DMS 273 (cell line): ENCODE measurements around the gene CDH18.
A peak's percentile ranks its signal among the peaks of the same experiment; 100 is the strongest.

Experiments
- DNase-seq: peaks from one replicate; lab custom pipeline; 2025; ENCODE audit not compliant: unreplicated experiment; lab: John Stamatoyannopoulos, UW

CDH18 gene

DNA sequence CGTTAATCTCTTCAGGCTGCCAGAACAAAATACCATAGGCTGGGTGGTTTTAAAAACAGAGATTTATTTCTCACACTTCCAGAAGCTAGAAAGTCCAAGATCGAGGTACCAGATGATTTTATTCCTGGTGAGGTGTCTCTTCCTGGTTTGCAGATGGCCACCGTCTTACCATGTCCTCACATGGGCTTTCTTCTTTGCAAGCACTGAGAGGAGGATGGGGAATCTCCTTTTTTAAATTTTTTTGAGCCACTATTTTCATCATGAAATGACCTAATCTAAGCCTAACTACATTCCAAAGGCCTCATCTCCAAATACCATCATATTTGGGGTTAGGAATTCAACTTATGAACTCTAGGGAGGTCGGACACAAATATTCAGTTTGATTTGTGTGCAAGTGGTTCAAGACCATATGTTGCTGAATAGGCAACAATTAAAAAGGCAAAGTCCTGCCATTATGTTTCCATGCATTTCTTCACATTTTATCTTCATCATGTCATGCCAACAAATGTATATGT lies 371.2 kb downstream of the CDH18 start:
- DNase-seq, result no peak

DNA sequence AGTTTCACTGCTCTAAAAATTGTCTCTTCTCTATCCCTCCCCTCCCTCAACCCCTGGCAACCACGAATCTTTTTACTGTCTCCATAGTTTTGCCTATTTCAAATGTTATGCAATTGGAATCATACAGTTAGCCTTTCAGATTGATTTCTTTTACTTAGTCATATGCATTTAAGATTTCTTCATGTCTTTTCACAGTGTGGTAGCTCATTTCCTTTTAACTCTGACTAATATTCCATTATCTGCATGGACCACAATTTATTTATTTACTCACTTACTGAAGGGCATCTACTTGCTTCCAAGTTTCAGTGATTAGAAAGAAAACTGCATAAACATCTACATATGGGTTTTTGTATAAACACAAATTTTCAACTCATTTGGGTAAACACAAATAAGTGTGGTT lies 372.3 kb downstream of the CDH18 start:
- DNase-seq, result no peak

DNA sequence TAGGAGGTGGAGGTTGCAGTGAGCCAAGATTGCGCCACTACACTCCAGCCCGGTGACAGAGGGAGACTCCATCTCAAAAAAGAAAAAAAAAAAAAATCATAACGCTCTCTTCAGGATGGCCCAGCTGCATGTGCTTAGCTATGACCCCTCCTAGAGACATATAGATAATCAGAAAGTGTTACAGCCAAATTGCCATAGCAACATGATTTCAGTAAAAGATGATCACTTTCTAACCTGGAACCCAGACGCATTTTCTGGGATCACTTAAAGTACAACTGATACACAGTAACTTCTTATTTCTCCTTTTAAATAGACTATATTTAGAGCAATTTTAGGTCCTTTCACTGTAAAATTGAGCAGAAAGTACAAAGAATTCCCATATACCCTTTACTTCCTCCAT lies 372.9 kb downstream of the CDH18 start:
- DNase-seq, result no peak

- peak; percentile 54 for DNase-seq
Observed at GRCh38 chr5:19608444-19609002, 379.5 kb downstream of the CDH18 start.

DNA sequence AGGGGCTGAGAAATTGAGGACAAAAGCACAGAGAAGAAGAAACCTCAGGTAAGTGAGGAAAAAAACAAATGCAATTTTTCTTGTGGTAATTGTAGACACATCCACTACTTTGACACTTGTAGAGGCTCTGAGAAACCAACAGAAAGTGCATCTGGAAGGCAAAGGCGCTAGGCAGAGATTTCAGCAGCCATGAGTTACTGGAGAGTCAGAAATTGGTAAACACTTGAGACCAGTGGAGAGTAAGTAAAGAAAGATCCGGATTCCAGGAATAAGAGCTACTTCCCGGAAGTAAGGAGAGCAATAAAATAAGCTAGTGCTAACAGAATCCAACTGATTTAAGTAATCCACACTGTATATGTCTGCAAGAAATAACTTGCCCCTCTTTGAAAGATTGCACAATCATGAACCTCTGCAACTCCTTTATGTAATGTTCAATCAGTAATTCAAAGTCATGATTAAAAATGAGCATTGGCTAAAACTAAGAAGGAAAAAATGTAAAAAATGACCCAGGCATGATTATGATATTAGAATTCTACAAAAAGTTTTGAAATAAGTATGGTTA lies 382.1 kb downstream of the CDH18 start:
- DNase-seq, result no peak

DNA sequence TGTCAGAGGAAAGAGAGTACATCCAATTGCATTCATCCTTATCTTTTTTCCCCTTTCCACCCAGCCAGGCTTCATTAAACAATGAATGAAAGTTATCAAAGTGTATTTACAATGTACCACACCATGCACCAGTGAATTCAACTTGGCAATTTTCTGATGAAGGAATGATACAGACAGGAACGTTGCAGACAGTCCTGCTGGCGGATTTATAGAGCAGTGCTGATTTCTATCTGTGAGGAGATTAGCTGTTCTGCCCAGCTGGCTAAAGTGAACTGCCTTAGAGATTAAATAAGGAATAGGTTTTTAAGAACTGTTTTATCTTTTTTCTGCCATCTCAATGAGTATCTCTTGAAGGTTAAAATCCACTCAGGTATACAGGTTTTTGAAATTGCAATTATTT lies 403.9 kb downstream of the CDH18 start:
- no peak for DNase-seq

GRCh38 chr5:19577882-19578281 lies 410.1 kb downstream of the CDH18 start:
- DNase-seq, result no peak

GRCh38 chr5:19568004-19568403 lies 420.0 kb downstream of the CDH18 start:
- DNase-seq, result no peak

- no peak for DNase-seq
Observed at GRCh38 chr5:19565466-19565865, 422.5 kb downstream of the CDH18 start.

DNA sequence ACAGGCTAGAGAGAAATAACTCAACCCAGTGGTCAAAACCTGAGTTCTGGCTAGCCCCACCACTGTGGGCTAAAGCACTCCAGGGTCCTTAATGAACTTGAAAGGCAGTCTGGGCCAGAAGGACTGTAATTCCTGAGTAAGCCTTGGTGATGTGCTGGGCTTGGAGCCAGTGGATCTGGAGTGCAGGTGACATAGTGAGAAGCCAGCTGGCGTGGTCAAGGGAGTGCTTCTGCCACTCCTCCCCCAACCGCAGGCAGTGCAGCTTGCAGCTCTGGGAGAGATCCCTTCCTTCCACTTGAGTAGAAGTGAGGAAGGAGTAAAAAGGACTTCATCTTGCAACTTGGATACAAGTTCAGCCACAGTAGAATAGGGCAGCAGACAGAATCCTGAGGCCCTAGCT lies 424.0 kb downstream of the CDH18 start:
- DNase-seq, result peak; percentile 93

- no peak for DNase-seq
Observed at GRCh38 chr5:19555876-19556275, 432.1 kb downstream of the CDH18 start.

GRCh38 chr5:19555436-19555835 lies 432.6 kb downstream of the CDH18 start:
- no peak for DNase-seq

GRCh38 chr5:19554524-19554923 lies 433.5 kb downstream of the CDH18 start:
- DNase-seq, result peak; percentile 3

DNA sequence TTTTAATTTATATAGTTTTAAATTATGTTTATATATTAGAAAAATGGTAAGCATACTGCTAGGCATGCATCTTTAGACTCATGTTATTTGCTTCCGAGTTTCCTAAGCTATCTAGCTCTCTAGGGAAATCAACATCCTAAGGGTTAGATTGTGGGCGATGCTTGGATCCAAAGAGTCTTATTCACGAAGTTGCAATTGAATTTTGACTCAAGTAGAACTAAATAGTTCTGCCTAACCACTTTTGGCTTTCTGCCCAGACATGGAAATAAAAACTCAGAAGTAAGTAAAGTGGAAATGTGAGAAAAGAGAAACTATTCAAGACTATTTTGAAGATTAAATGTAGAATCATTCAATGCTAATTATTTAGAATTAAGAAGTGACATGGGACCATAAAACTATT lies 440.4 kb downstream of the CDH18 start:
- DNase-seq, result peak; percentile 43

GRCh38 chr5:19546521-19546920 lies 441.5 kb downstream of the CDH18 start:
- peak; percentile 17 for DNase-seq

DNA sequence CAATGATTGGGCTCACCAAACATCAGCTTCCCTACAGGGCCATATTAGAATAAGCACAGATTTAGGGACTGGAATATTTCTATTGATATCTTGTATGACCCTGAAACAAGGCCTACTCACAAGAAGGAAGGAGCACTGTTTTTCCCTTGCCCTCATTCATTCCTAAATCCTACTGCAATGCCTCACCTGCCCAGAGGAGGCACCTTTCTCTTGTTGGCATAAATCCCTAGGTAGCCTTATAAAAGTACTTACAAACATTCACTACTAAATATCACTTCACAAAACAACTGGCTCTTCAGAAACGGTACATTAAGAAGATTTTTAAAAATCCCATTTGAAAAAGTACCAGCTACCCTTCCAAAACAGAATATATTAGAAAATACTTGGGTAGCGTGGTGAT lies 449.4 kb downstream of the CDH18 start:
- DNase-seq, result no peak

DNA sequence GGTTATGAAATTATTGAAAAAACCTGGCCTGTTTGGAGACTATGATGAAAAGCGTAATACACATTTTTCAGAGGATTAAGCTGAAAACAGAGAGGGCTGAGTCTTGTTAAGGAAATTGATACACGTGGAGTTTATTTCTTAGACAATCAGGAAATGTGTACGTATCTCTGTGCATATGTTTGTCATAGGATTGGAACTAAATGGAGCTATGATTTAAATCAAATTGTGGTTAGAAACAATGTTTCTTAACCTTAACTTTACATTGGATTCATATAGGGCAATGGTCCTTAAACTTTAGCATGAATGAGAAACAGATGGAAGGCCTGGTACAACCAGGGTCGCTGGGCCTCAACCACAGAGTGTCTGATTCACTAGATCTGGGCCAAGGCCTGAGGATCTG lies 451.6 kb downstream of the CDH18 start:
- no peak for DNase-seq

GRCh38 chr5:19534751-19535150 lies 453.2 kb downstream of the CDH18 start:
- peak; percentile 21 for DNase-seq

DNA sequence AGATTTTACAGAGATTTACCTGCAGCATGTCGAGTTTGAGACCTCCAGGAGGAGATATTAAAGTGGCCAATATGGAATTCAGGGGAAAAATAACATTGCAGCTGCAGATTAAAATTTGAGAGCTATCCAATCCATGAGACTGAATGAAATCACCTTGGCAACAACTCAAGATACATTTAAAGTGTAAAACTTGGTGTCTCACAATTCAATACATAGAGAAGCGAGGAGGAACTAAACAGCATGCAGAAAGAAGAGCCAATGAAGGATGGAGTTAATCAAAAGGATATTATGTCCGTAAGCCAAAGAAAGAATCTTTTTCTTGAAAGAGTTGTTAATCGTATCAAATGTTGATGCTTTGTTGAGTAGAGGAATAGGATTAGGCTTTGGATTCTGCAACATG lies 455.1 kb downstream of the CDH18 start:
- DNase-seq, result no peak

GRCh38 chr5:19531374-19531952 lies 456.5 kb downstream of the CDH18 start:
- DNase-seq, result peak; percentile 8

- DNase-seq, result no peak
Observed at GRCh38 chr5:19519448-19519847, 468.6 kb downstream of the CDH18 start.

GRCh38 chr5:19498852-19499251 lies 489.1 kb downstream of the CDH18 start:
- no peak for DNase-seq
